ENCODE results near the gene MMUT. TPM values are rescaled to one million over a fixed set of nuclear protein-coding genes. Genes with fewer than 3 reads are reported as not detected.

Gene MMUT
- total RNA-seq, 1 experiment from 2014 or later = 13.7 TPM

GRCh38 chr6:49409951-49410542 lies 53.0 kb downstream of the MMUT start:
- Histone ChIP-seq H3K9me3 (ENCODE audit: control insufficient read depth, low read depth, low read length) (no peaks in the 10 kb centered on the region), H2BK5ac (ENCODE audit: insufficient read length, low read length) (no peak overlapping the region), H3K27me3 (ENCODE audit: insufficient read depth, low read length) (no peaks in the 10 kb centered on the region), H4K5ac (ENCODE audit: insufficient read length, low read depth, low read length) (no peak overlapping the region), H3K23me2 (ENCODE audit: insufficient read length, low read depth, low read length, poor library complexity, severe bottlenecking) (no peaks in the 10 kb centered on the region), H3K4me1 (ENCODE audit: insufficient read depth, low read length) (no peaks in the 10 kb centered on the region), H3K4ac (ENCODE audit: low read depth, low read length) (no peak overlapping the region), H3T11ph (ENCODE audit: low read length) (no peak overlapping the region), H3K9ac (ENCODE audit: extremely low read depth, insufficient read length, low read length) (no peak overlapping the region), H3K56ac (ENCODE audit: insufficient read length, low read depth, low read length) (no peak overlapping the region), H2AK5ac (ENCODE audit: insufficient read length, low read length) (no peak overlapping the region), H3K14ac (ENCODE audit: insufficient read depth, low read length) (no peak overlapping the region), H3K79me2 (ENCODE audit: insufficient read depth, low read length) (no peaks in the 10 kb centered on the region), H4K91ac (ENCODE audit: insufficient read length, low read depth, low read length) (no peak overlapping the region), H2BK15ac (ENCODE audit: low read depth, low read length) (no peak overlapping the region; the same call in 1 of the 2 replicates), H3K79me1 (ENCODE audit: insufficient read depth, low read depth, low read length, poor library complexity, severe bottlenecking) (no peaks in the 10 kb centered on the region), H3K23ac (ENCODE audit: insufficient read length, low read depth, low read length) (no peak overlapping the region), H3K18ac (ENCODE audit: insufficient read length, low read depth, low read length) (no peak overlapping the region), H3K27ac (ENCODE audit: insufficient read length, low read depth, low read length) (no peak overlapping the region), H2BK120ac (ENCODE audit: low read depth, low read length, poor library complexity, severe bottlenecking) (no peak overlapping the region), H3K4me2 (ENCODE audit: insufficient read depth, insufficient read length, low read length) (no peak overlapping the region), H2BK20ac (ENCODE audit: low read depth, low read length, poor library complexity, severe bottlenecking) (no peak overlapping the region), H4K8ac (replicated peaks; ENCODE audit: insufficient read length, low read depth, low read length) (no peak overlapping the region), H4K20me1 (ENCODE audit: control insufficient read depth, insufficient read depth, insufficient read length) (no peaks in the 10 kb centered on the region), H2BK12ac (ENCODE audit: insufficient read length, low read depth, low read length) (no peak overlapping the region), H2AFZ (ENCODE audit: low read length) (peak overlapping the region; percentile 6)
- Mint-ChIP-seq H3K4me1 (peaks cover 2 to 5% of the 10 kb centered on the region in 2 experiments; a peak in 3 of 4 replicates), H3K36me3 (ENCODE audit: insufficient read depth in 1 of 3, low read depth in 3 of 3) (no peaks in the 10 kb centered on the region; a peak in 1 of 7 replicates), H3K4me3 (no peak overlapping the region), H3K27ac (no peak overlapping the region), H3K27me3 (ENCODE audit: low read depth) (no peaks in the 10 kb centered on the region), H3K9me3 (peaks cover 3% of the 10 kb centered on the region in 2 experiments; a peak in 2 of 5 replicates)
- no CpG with 5 or more reads among the region's 9 CpGs for WGBS (ENCODE audit: extremely low coverage, insufficient read length, low lambda C conversion rate)
- TF ChIP-seq CTCF (conservative IDR thresholded peaks at IDR 0.05) = peak; percentile 85
- peak; percentile 63 for DNase-seq
